ENCODE results near the gene IGFBP3.

IGFBP3 gene

GRCh38 chr7:45921699-45922519 is 837 bp upstream of the IGFBP3 start:
- DNase-seq: peak; percentile 57

DNA sequence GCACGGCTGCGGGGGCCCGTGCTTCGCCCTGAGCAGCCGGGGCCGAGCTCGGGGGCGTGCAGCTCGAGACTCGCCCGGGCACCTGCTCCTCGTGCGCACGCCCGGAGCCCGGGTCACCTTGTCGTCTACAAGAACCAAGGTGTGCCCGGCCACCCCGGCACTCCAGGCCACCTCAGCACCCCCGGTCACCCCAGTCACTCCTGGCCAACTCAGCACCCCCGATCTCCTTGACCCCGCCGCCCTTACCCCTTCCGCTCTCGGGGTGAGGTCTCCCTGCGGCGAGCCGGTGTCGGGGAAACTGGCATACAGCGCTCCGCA is 268 bp upstream of the IGFBP3 start:
- no peak for DNase-seq

- DNase-seq: no peak
Observed at GRCh38 chr7:45919993-45920459, 1.0 kb downstream of the IGFBP3 start.

- no peak for DNase-seq
Observed at GRCh38 chr7:45919231-45919784, 1.8 kb downstream of the IGFBP3 start.

DNA sequence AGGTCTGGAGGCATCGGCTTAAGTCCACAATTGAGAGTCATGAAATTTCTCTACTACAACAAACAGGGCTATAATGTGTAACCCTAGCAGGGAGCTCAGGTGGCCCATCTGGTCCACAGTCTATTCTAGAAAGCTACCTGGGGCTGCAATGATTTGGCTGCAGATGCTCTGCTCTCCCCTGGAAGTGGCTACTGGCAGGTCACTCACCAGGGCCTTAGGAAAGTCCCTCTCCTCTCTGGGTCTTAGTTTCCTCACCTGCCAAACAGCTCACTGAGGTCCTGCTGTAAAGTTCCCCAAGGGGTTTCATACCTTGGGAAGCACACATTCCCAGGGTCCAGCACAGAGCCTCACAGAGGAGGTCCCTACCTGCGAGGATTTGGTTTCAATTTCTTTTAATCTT is 2.5 kb downstream of the IGFBP3 start:
- DNase-seq: no peak

DNA sequence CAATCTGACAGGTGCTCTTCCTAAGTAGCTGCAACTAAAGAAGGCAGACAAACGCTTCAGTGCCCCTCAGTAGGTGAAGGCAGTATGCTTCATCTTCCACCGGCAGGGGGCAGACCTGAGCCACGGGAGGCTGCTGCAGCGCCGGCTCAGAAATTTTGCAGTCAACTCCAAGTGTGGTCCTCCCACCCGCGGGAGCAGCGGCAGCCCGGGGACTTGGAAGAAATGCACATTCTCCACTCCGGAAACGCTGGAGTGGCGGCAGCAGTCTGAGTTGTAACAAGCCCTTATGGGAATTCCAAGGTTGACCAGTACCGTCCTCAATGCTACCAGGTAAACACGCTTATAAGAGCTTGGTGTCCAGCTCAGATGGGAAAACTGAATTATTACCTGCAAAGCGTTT is 3.4 kb downstream of the IGFBP3 start:
- peak; percentile 46 for DNase-seq

DNA sequence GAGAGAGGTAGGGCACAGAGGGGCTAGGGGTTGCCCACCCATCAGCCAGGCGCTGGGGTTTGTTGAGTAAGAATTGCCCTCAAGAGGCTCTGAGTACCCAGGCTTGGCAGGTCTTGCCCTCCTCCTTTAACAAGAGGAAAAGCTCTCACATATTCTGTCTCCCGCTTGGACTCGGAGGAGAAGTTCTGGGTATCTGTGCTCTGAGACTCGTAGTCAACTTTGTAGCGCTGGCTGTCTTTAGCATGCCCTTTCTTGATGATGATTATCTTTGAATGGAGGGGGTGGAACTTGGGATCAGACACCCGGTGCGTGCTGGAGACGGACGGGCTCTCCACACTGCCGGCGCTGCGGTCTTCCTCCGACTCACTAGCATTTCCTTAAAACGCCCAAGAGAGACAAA is 4.0 kb downstream of the IGFBP3 start:
- no peak for DNase-seq

- no peak for DNase-seq
Observed at GRCh38 chr7:45915606-45916005, 5.5 kb downstream of the IGFBP3 start.

DNA sequence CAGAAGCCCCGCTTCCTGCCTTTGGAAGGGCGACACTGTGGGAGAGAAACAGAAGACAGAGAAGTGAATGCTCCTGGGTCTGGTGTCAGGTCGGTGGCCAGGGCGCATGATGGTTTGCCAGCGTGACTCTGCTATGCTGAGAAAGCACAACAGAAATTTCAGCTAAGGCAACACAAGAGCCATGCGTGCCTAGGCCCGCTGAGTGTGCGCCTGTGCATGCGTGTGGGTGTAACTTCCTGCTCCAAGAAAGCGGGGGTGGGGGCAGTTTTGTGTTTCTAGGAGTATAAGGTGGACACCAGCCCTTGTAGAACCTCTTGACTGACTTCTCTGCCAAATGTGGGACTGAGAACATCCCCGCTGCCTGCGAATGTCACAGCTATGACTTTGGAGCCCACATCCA is 6.2 kb downstream of the IGFBP3 start:
- no peak for DNase-seq

DNA sequence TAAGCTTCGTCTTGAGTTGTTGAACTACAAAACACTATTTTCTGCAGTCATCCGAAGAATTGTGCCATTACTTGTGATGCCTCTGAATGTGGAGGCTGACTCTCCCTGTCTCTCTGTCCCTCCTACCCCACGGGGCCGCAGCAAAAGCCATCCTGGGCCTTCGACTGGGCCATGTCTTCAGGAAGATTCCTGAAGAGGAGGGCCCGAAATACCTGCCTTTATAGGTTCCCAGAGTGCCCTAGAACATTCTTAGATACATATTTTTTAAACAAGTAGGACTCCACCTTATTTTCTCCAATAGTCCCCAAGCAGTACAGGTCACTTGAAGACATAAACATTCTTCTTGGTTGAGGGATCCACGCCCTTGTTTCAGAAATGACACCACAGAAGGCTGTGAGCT is 8.1 kb downstream of the IGFBP3 start:
- no peak for DNase-seq

- no peak for DNase-seq
Observed at GRCh38 chr7:45911311-45911710, 9.8 kb downstream of the IGFBP3 start.

DNA sequence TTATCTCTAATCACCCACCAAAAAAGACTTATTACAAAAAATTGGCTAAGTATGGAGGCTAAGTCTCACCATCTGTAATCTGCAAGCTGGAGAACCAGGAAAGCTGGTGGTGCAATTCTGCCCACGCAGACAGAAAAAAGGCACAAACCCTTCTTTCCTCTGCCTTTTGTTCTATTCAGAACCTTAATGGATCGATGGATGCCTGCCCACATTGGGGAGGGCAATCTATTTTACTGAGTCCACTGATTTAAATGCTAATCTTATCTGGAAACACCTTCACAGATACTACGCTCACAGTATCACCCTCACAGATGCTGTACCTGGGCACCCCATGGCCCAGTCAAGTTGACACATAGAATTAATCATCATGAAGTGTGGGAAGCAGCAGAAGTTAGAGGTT is 10.2 kb downstream of the IGFBP3 start:
- DNase-seq: no peak

DNA sequence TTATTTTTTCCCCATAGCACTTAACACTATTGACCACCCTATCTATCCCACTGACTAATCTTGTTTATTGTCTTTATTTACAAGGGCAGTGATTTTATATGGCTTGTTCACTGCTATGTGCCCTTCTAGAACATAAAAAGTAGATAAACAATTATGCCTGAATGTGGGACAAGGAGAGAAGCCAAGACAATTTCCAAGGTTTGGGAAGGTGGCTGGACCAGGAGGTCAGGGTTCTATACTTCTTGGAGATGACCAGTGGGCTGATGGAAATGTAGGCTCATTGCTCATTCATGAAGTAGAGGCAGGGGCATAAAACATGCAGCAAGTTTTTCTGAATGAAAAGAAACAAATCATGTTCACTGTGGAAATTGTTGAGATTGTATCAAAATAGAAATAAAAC is 11.5 kb downstream of the IGFBP3 start:
- DNase-seq: no peak

GRCh38 chr7:45902820-45903219 is 18.3 kb downstream of the IGFBP3 start:
- DNase-seq: no peak

- no peak for DNase-seq
Observed at GRCh38 chr7:45901566-45901965, 19.5 kb downstream of the IGFBP3 start.

DNA sequence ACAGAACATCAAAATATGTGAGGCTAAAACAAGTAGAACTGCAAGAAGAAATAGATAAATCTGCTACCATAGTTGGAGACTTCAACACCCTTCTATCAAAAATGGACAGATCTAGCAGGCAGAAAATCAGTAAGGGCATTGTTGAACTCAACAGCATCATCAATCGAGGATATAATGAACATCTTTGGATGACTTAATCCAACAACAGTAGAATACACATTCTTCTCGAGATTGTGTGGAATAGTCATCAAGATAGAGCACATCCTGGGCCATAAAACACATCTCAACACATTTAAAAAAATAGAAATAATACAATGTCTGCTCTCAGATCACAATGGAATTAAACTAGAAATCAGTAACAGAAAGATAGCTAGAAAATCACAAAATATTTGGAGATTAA is 22.9 kb downstream of the IGFBP3 start:
- DNase-seq: peak; percentile 75

GRCh38 chr7:45897042-45897690 is 23.9 kb downstream of the IGFBP3 start:
- DNase-seq: peak; percentile 92

- DNase-seq: no peak
Observed at GRCh38 chr7:45894665-45895062, 26.4 kb downstream of the IGFBP3 start.

GRCh38 chr7:45893996-45894664 is 26.9 kb downstream of the IGFBP3 start:
- DNase-seq: no peak

DNA sequence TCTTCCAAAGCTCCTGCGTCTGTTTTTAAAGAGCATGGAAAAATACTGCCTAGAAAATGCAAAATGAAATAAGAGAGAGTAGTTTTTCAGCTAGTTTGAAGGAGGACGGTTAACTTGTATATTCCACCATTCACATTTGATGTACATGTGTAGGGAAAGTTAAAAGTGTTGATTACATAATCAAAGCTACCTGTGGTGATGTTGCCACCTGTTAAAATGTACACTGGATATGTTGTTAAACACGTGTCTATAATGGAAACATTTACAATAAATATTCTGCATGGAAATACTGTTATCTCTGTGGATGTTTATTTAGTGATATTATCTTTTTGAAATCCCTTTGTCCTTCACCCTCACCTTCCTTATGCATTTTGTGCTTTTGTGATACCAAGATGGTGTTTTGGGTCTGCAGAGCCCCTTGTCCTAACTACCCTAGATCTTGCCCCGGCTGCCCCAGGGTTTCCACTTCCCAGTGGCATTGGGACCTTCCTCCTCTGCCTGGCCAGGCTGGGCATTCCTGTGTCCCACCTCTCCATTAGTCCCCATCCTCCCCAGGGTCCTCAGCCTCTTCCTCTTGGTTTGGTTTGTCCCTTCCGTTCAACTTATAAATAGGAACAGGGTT is 27.6 kb downstream of the IGFBP3 start:
- DNase-seq: no peak

- DNase-seq: no peak
Observed at GRCh38 chr7:45892407-45893035, 28.6 kb downstream of the IGFBP3 start.

- DNase-seq: no peak
Observed at GRCh38 chr7:45891462-45892402, 29.3 kb downstream of the IGFBP3 start.
